A673 (cell line): ENCODE data around the gene EPS15. TPM values are rescaled to one million over a fixed set of nuclear protein-coding genes. Genes with fewer than 3 reads are reported as not detected.

Experiments used
- BruUV-seq: library from RNA; stranded (reverse); fragments of 400-500 nt; replicated peaks from 2 replicates; lab custom pipeline; 2021; lab: Mats Ljungman, UMichigan
- CTCF ChIA-PET: fragments of 300-600 bp; sonication (Branson Sonifier 250); formaldehyde crosslinking; loops from one replicate; lab custom pipeline; 2022; ENCODE audit warnings: antibody characterized with exemption; lab: Charles Lee
- POLR2A ChIA-PET: fragments of 300-600 bp; sonication (Branson Sonifier 250); formaldehyde crosslinking; loops from one replicate; lab custom pipeline; 2022; ENCODE audit warnings: antibody characterized with exemption; ENCODE audit not compliant: low non-redundant PET; lab: Charles Lee
- DNase-seq: peaks from one replicate; pipeline ENCODE4 v3.0.0-alpha.2; 2015; ENCODE audit warnings: low spot score
- H3K27ac ChIP-seq: fragments of 200-600 bp; sonication (generic); 2 replicates; pipeline ENCODE4 v1.5.1; 2016; ENCODE audit warnings: mixed run types, low read depth, mild to moderate bottlenecking, mixed read lengths, antibody characterized with exemption, low read length; ENCODE audit not compliant: poor library complexity, severe bottlenecking
- H3K27me3 ChIP-seq: fragments of 200-600 bp; sonication (generic); replicated peaks from 2 replicates; pipeline ENCODE4 v1.6.1; 2017; ENCODE audit warnings: mixed run types, low read depth, mild to moderate bottlenecking, mixed read lengths, antibody characterized with exemption, low read length; ENCODE audit not compliant: insufficient read depth, poor library complexity
- H3K36me3 ChIP-seq: fragments of 200-600 bp; sonication (generic); 2 replicates; pipeline ENCODE4 v1.6.1; 2016; ENCODE audit warnings: mixed run types, mild to moderate bottlenecking, mixed read lengths, antibody characterized with exemption, low read length; ENCODE audit not compliant: insufficient read depth, poor library complexity, severe bottlenecking
- H3K4me1 ChIP-seq: fragments of 200-600 bp; sonication (generic); 2 replicates; pipeline ENCODE4 v1.6.1; 2017; ENCODE audit warnings: mixed run types, mild to moderate bottlenecking, mixed read lengths, antibody characterized with exemption, low read length; ENCODE audit not compliant: insufficient read depth, poor library complexity, severe bottlenecking
- H3K4me3 ChIP-seq: fragments of 200-600 bp; sonication (generic); 2 replicates; pipeline ENCODE4 v1.5.1; 2016; ENCODE audit warnings: low read depth, mixed run types, mild to moderate bottlenecking, mixed read lengths, low read length; ENCODE audit not compliant: poor library complexity, severe bottlenecking
- H3K9me3 ChIP-seq: fragments of 200-600 bp; sonication (generic); 2 replicates; pipeline ENCODE4 v1.6.1; 2016; ENCODE audit warnings: mixed run types, low read depth, mild to moderate bottlenecking, mixed read lengths, antibody characterized with exemption, low read length; ENCODE audit not compliant: poor library complexity, severe bottlenecking
- CTCF ChIP-seq: fragments of 300-800, 200-600 bp; sonication (generic); conservative IDR thresholded peaks from 2 replicates; pipeline ENCODE4 v1.5.1; 2017; ENCODE audit warnings: low read depth, mild to moderate bottlenecking, antibody characterized with exemption, low read length, moderate library complexity, mixed read lengths
- EZH2 ChIP-seq: fragments of 200-600 bp; sonication (generic); IDR thresholded peaks from 2 replicates; pipeline ENCODE4 v1.6.1; 2017; ENCODE audit warnings: borderline replicate concordance, low read depth, mild to moderate bottlenecking, mixed read lengths, antibody characterized with exemption, low read length; ENCODE audit not compliant: poor library complexity, severe bottlenecking
- intact Hi-C: fragments of 100-400 bp; cut with micrococcal nuclease; formaldehyde crosslinking; loops from one replicate; pipeline ENCODE4 v1.10.0; 2022; ENCODE audit not compliant: unreplicated experiment
- total RNA-seq: library from RNA; stranded (reverse); gene quantifications from 2 replicates; pipeline ENCODE4 v1.2.3, GENCODE V29; 2021

EPS15 gene
- total RNA-seq, 1 experiment from 2014 or later, result 50.6 TPM

- peaks cover 54% of the 10 kb centered on the region for H3K4me1 ChIP-seq
- TF ChIP-seq EZH2 (no peak), CTCF (no peak)
- no TSS peak for BruUV-seq
- H3K36me3 ChIP-seq, result no peaks in the 10 kb centered on the region
- no peaks in the 10 kb centered on the region for H3K9me3 ChIP-seq
- CTCF ChIA-PET, result interaction anchor here (0.6 kb wide), 1 partner anchor 159 kb away, joined by 3 read pairs; no protein-coding TSS in a partner anchor
- peak overlapping the region; percentile 10 for H3K27ac ChIP-seq
- DNase-seq, result no peak
- H3K27me3 ChIP-seq, result no peaks in the 10 kb centered on the region
- intact Hi-C loops, result loop anchor here (5.0 kb wide), 1 partner anchor 84 kb away; no protein-coding TSS in a partner anchor
- POLR2A ChIA-PET, result interaction anchor here (0.5 kb wide), 2 partner anchors 107 to 272 kb away, joined by 4 read pairs; no protein-coding TSS in a partner anchor
- H3K4me3 ChIP-seq, result peak overlapping the region; percentile 74
These were observed 2.4 kb downstream of the EPS15 start for GRCh38 chr1:51516649-51517158.

GRCh38 chr1:51515982-51516648, 3.0 kb downstream of the EPS15 start:
- intact Hi-C loops, result loop anchor here (5.0 kb wide), 1 partner anchor 84 kb away; no protein-coding TSS in a partner anchor
- Histone ChIP-seq H3K4me1 (peaks cover 58% of the 10 kb centered on the region), H3K4me3 (peak overlapping the region; percentile 74), H3K27ac (peak overlapping the region; percentile 10), H3K36me3 (no peaks in the 10 kb centered on the region), H3K9me3 (no peaks in the 10 kb centered on the region), H3K27me3 (no peaks in the 10 kb centered on the region)
- no TSS peak for BruUV-seq
- TF ChIP-seq EZH2, result no peak
- no peak for TF ChIP-seq CTCF
- no peak for DNase-seq
- ChIA-PET POLR2A (interaction anchor here (0.5 to 0.7 kb wide), 4 partner anchors 106 to 539 kb away, joined by 3 to 7 read pairs (median 4); partner anchors contain the start of gene TXNDC12), CTCF (interaction anchor here (0.6 kb wide), 1 partner anchor 158 kb away, joined by 3 read pairs; no protein-coding TSS in a partner anchor)

- Histone ChIP-seq H3K27me3 (no peaks in the 10 kb centered on the region), H3K4me3 (peak overlapping the region; percentile 9), H3K27ac (peak overlapping the region; percentile 10), H3K9me3 (no peaks in the 10 kb centered on the region), H3K36me3 (no peaks in the 10 kb centered on the region), H3K4me1 (peaks cover 58% of the 10 kb centered on the region)
- no TSS peak for BruUV-seq
- CTCF ChIA-PET, result no interaction called here
- POLR2A ChIA-PET, result interaction anchor here (0.6 to 0.7 kb wide), 2 partner anchors 175 to 539 kb away, joined by 3 to 7 read pairs; partner anchors contain the start of gene TXNDC12
- intact Hi-C loops, result loop anchor here (5.0 kb wide), 1 partner anchor 83 kb away; no protein-coding TSS in a partner anchor
- TF ChIP-seq CTCF, result no peak
- no peak for TF ChIP-seq EZH2
- DNase-seq, result no peak
These were observed 3.6 kb downstream of the EPS15 start for GRCh38 chr1:51515312-51515960.
